Stimulated activated CD4-positive, alpha-beta T cell treated with anti-CD3 and anti-CD28 coated beads, Interleukin-1b, Interleukin-23, amount 100 ng/mL, for 1 hour (primary cell): Measurements from ENCODE around the gene LILRB4.
"Not testable (repeated sequence)": the region's sequence is repeated elsewhere in the genome, so short reads cannot be mapped to it uniquely, and the experiment has no call there.

Experiments
- DNase-seq, 2 donors: peaks; one replicate each; pipeline ENCODE4 v3.0.0-alpha.2; 2020; ENCODE audit warnings: low read depth in 2 of 2

LILRB4 gene

GRCh38 chr19:54650108-54650655 lies 12.6 kb upstream of the LILRB4 start:
- DNase-seq, result no peak

- no peak for DNase-seq
Observed at GRCh38 chr19:54653181-54653809, 9.5 kb upstream of the LILRB4 start.

- DNase-seq, result no peak
Observed at GRCh38 chr19:54654447-54655321, 8.1 kb upstream of the LILRB4 start.

GRCh38 chr19:54659300-54659699 lies 3.5 kb upstream of the LILRB4 start:
- no peak for DNase-seq

- no peak for DNase-seq
Observed at GRCh38 chr19:54660306-54660705, 2.5 kb upstream of the LILRB4 start.

- no peak for DNase-seq
Observed at GRCh38 chr19:54660964-54661363, 1.8 kb upstream of the LILRB4 start.

GRCh38 chr19:54661846-54662481 lies 821 bp upstream of the LILRB4 start:
- DNase-seq, result no peak

GRCh38 chr19:54665530-54665929 lies 2.7 kb downstream of the LILRB4 start:
- DNase-seq, result no peak

- DNase-seq, result no peak
Observed at GRCh38 chr19:54667217-54667616, 4.4 kb downstream of the LILRB4 start.

GRCh38 chr19:54668353-54668752 lies 5.6 kb downstream of the LILRB4 start:
- DNase-seq, result no peak

GRCh38 chr19:54670576-54671357 lies 8.0 kb downstream of the LILRB4 start:
- DNase-seq, result no peak

- no peak for DNase-seq
Observed at GRCh38 chr19:54673222-54673621, 10.4 kb downstream of the LILRB4 start.

- DNase-seq, result no peak
Observed at GRCh38 chr19:54674021-54674617, 11.3 kb downstream of the LILRB4 start.

GRCh38 chr19:54676210-54676834 lies 13.5 kb downstream of the LILRB4 start:
- DNase-seq, result not testable (repeated sequence)

- DNase-seq, result no peak
Observed at GRCh38 chr19:54677217-54677616, 14.4 kb downstream of the LILRB4 start.

- DNase-seq, result not testable (repeated sequence)
Observed at GRCh38 chr19:54681596-54681995, 18.8 kb downstream of the LILRB4 start.

- DNase-seq, result no peak
Observed at GRCh38 chr19:54682306-54682856, 19.6 kb downstream of the LILRB4 start.

GRCh38 chr19:54684527-54684926 lies 21.7 kb downstream of the LILRB4 start:
- no peak for DNase-seq

- no peak for DNase-seq
Observed at GRCh38 chr19:54691582-54692297, 29.0 kb downstream of the LILRB4 start.

- DNase-seq, result no peak
Observed at GRCh38 chr19:54692298-54692615, 29.5 kb downstream of the LILRB4 start.
